ENCODE results near the gene TMEM225B.
"Not testable (repeated sequence)": the region's sequence is repeated elsewhere in the genome, so short reads cannot be mapped to it uniquely, and the experiment has no call there.

DNA sequence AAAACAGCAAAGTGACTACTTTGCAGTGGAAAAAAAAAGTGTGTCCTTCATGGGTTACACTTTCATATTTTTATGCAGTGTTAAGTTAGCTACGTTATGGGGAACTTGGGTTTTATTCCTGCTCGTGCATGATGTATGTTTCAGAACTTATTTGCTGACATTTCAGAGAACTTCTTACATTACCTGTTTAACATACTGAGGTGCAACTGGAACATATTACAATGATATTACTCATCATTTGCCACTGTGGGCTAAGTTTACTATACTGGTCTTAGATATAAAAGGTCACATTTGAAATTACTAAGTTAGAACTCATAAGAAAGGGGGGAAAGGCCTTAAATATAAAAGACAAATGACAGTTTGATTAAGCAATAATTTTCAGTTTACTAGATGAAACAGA lies 39.3 kb downstream of the TMEM225B start:
- TF ChIP-seq, protein P1, sequence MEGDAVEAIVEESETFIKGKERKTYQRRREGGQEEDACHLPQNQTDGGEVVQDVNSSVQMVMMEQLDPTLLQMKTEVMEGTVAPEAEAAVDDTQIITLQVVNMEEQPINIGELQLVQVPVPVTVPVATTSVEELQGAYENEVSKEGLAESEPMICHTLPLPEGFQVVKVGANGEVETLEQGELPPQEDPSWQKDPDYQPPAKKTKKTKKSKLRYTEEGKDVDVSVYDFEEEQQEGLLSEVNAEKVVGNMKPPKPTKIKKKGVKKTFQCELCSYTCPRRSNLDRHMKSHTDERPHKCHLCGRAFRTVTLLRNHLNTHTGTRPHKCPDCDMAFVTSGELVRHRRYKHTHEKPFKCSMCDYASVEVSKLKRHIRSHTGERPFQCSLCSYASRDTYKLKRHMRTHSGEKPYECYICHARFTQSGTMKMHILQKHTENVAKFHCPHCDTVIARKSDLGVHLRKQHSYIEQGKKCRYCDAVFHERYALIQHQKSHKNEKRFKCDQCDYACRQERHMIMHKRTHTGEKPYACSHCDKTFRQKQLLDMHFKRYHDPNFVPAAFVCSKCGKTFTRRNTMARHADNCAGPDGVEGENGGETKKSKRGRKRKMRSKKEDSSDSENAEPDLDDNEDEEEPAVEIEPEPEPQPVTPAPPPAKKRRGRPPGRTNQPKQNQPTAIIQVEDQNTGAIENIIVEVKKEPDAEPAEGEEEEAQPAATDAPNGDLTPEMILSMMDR (IDR thresholded peaks at IDR 0.05): not testable (repeated sequence)
- not testable (repeated sequence) for TF ChIP-seq POLR2A (IDR thresholded peaks at IDR 0.05)
